GM23338 (cell line): ENCODE data around the gene TMEM63B. TPM values are rescaled to one million over a fixed set of nuclear protein-coding genes. Genes with fewer than 3 reads are reported as not detected.

Source experiments
- CREB1 ChIP-seq: fragments of 250-450 bp; sonication (Bioruptor Pico); IDR thresholded peaks from 2 replicates; pipeline ENCODE4 v1.5.0; 2020; ENCODE audit warnings: low read depth, mild to moderate bottlenecking, moderate library complexity
- JUNB ChIP-seq: IDR thresholded peaks from one replicate; pipeline ENCODE4 v1.6.1; 2016; ENCODE audit warnings: antibody characterized with exemption; ENCODE audit not compliant: unreplicated experiment
- STAT1 ChIP-seq: IDR thresholded peaks from one replicate; pipeline ENCODE4 v1.6.1; 2016; ENCODE audit warnings: antibody characterized with exemption; ENCODE audit not compliant: unreplicated experiment
- ZNF331 ChIP-seq: fragments of 250-450 bp; sonication (Bioruptor Pico); IDR thresholded peaks from 2 replicates; pipeline ENCODE4 v1.5.0; 2020; ENCODE audit warnings: low read depth, mild to moderate bottlenecking, moderate library complexity
- polyA plus RNA-seq: library from polyadenylated mRNA; unstranded; fragments of >200 nt; fragmentation: Nextera tagmentation; extraction: Ambion mirVana; gene quantifications from 2 replicates; pipeline ENCODE4 v1.2.1, GENCODE V29; 2016
- total RNA-seq: library from RNA; depleted of rRNA; stranded (reverse); fragments of >200 nt; shearing (Covaris generic); gene quantifications from 2 replicates; pipeline ENCODE4 v1.2.3, GENCODE V29; 2014
- TF ChIP-seq, protein P1 (sequence below): fragments of 250-450 bp; sonication (Bioruptor Pico); IDR thresholded peaks from 2 replicates; pipeline ENCODE4 v1.5.0; 2020; ENCODE audit warnings: mild to moderate bottlenecking, moderate library complexity
- TF ChIP-seq, protein P2 (sequence below): IDR thresholded peaks from 2 replicates; pipeline ENCODE4 v1.6.1; 2016; ENCODE audit warnings: antibody characterized with exemption
- TF ChIP-seq, protein P3 (sequence below): IDR thresholded peaks from one replicate; pipeline ENCODE4 v1.6.1; 2018; ENCODE audit warnings: antibody characterized with exemption; ENCODE audit not compliant: unreplicated experiment

The TMEM63B gene
- total and polyA plus RNA-seq, 2 experiments from 2014 or later: 10.1 to 36.0 TPM

DNA sequence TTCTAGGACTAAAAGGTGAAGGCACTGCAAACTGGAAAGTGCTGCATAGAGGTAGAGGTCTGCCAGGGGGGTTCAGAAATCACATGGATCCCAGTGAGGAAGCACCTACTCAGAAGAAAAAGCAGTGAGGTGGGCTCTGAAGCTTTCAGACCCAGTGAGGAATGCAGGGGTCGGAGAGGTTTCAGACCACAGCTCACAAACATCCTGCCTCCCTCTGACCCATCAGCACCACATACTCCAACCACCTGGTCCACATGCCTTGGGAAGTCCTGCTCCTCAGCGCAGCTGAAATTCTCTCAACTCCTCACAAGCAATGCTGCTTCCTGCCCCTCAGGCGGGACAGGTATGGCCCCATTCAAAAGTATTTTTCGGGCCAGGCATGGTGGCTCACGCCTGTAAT is 20.3 kb upstream of the TMEM63B start (continued):
- TF ChIP-seq, protein P1, sequence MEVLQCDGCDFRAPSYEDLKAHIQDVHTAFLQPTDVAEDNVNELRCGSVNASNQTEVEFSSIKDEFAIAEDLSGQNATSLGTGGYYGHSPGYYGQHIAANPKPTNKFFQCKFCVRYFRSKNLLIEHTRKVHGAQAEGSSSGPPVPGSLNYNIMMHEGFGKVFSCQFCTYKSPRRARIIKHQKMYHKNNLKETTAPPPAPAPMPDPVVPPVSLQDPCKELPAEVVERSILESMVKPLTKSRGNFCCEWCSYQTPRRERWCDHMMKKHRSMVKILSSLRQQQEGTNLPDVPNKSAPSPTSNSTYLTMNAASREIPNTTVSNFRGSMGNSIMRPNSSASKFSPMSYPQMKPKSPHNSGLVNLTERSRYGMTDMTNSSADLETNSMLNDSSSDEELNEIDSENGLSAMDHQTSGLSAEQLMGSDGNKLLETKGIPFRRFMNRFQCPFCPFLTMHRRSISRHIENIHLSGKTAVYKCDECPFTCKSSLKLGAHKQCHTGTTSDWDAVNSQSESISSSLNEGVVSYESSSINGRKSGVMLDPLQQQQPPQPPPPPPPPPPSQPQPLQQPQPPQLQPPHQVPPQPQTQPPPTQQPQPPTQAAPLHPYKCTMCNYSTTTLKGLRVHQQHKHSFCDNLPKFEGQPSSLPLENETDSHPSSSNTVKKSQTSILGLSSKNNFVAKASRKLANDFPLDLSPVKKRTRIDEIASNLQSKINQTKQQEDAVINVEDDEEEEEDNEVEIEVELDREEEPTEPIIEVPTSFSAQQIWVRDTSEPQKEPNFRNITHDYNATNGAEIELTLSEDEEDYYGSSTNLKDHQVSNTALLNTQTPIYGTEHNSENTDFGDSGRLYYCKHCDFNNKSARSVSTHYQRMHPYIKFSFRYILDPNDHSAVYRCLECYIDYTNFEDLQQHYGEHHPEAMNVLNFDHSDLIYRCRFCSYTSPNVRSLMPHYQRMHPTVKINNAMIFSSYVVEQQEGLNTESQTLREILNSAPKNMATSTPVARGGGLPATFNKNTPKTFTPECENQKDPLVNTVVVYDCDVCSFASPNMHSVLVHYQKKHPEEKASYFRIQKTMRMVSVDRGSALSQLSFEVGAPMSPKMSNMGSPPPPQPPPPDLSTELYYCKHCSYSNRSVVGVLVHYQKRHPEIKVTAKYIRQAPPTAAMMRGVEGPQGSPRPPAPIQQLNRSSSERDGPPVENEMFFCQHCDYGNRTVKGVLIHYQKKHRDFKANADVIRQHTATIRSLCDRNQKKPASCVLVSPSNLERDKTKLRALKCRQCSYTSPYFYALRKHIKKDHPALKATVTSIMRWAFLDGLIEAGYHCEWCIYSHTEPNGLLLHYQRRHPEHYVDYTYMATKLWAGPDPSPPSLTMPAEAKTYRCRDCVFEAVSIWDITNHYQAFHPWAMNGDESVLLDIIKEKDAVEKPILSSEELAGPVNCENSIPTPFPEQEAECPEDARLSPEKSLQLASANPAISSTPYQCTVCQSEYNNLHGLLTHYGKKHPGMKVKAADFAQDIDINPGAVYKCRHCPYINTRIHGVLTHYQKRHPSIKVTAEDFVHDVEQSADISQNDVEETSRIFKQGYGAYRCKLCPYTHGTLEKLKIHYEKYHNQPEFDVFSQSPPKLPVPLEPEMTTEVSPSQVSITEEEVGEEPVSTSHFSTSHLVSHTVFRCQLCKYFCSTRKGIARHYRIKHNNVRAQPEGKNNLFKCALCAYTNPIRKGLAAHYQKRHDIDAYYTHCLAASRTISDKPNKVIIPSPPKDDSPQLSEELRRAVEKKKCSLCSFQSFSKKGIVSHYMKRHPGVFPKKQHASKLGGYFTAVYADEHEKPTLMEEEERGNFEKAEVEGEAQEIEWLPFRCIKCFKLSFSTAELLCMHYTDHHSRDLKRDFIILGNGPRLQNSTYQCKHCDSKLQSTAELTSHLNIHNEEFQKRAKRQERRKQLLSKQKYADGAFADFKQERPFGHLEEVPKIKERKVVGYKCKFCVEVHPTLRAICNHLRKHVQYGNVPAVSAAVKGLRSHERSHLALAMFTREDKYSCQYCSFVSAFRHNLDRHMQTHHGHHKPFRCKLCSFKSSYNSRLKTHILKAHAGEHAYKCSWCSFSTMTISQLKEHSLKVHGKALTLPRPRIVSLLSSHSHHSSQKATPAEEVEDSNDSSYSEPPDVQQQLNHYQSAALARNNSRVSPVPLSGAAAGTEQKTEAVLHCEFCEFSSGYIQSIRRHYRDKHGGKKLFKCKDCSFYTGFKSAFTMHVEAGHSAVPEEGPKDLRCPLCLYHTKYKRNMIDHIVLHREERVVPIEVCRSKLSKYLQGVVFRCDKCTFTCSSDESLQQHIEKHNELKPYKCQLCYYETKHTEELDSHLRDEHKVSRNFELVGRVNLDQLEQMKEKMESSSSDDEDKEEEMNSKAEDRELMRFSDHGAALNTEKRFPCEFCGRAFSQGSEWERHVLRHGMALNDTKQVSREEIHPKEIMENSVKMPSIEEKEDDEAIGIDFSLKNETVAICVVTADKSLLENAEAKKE (CRISPR knock-in tag): no peak
- TF ChIP-seq, protein P2, sequence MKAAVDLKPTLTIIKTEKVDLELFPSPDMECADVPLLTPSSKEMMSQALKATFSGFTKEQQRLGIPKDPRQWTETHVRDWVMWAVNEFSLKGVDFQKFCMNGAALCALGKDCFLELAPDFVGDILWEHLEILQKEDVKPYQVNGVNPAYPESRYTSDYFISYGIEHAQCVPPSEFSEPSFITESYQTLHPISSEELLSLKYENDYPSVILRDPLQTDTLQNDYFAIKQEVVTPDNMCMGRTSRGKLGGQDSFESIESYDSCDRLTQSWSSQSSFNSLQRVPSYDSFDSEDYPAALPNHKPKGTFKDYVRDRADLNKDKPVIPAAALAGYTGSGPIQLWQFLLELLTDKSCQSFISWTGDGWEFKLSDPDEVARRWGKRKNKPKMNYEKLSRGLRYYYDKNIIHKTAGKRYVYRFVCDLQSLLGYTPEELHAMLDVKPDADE: no peak
- TF ChIP-seq, protein P3, sequence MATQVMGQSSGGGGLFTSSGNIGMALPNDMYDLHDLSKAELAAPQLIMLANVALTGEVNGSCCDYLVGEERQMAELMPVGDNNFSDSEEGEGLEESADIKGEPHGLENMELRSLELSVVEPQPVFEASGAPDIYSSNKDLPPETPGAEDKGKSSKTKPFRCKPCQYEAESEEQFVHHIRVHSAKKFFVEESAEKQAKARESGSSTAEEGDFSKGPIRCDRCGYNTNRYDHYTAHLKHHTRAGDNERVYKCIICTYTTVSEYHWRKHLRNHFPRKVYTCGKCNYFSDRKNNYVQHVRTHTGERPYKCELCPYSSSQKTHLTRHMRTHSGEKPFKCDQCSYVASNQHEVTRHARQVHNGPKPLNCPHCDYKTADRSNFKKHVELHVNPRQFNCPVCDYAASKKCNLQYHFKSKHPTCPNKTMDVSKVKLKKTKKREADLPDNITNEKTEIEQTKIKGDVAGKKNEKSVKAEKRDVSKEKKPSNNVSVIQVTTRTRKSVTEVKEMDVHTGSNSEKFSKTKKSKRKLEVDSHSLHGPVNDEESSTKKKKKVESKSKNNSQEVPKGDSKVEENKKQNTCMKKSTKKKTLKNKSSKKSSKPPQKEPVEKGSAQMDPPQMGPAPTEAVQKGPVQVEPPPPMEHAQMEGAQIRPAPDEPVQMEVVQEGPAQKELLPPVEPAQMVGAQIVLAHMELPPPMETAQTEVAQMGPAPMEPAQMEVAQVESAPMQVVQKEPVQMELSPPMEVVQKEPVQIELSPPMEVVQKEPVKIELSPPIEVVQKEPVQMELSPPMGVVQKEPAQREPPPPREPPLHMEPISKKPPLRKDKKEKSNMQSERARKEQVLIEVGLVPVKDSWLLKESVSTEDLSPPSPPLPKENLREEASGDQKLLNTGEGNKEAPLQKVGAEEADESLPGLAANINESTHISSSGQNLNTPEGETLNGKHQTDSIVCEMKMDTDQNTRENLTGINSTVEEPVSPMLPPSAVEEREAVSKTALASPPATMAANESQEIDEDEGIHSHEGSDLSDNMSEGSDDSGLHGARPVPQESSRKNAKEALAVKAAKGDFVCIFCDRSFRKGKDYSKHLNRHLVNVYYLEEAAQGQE: no peak
- TF ChIP-seq JUNB (no peak), ZNF331 (CRISPR knock-in tag) (no peak), STAT1 (no peak), CREB1 (CRISPR knock-in tag) (no peak)
